AG10803 (cell line): ENCODE data around the gene KIF18A.
"Not testable (repeated sequence)": the region's sequence is repeated elsewhere in the genome, so short reads cannot be mapped to it uniquely, and the experiment has no call there.

Source experiments
- DNase-seq: peaks from one replicate; pipeline ENCODE4 v3.0.0; 2010; ENCODE audit warnings: low read depth
- H3K4me3 ChIP-seq: 2 replicates; pipeline ENCODE4 v1.5.1; 2011; ENCODE audit warnings: mild to moderate bottlenecking, low read length, control low read depth
- TF ChIP-seq, protein P1 (sequence below): conservative IDR thresholded peaks from 2 replicates; pipeline ENCODE4 v1.5.1; 2011; ENCODE audit warnings: mild to moderate bottlenecking, low read length, control low read depth, inconsistent platforms

The KIF18A gene

DNA sequence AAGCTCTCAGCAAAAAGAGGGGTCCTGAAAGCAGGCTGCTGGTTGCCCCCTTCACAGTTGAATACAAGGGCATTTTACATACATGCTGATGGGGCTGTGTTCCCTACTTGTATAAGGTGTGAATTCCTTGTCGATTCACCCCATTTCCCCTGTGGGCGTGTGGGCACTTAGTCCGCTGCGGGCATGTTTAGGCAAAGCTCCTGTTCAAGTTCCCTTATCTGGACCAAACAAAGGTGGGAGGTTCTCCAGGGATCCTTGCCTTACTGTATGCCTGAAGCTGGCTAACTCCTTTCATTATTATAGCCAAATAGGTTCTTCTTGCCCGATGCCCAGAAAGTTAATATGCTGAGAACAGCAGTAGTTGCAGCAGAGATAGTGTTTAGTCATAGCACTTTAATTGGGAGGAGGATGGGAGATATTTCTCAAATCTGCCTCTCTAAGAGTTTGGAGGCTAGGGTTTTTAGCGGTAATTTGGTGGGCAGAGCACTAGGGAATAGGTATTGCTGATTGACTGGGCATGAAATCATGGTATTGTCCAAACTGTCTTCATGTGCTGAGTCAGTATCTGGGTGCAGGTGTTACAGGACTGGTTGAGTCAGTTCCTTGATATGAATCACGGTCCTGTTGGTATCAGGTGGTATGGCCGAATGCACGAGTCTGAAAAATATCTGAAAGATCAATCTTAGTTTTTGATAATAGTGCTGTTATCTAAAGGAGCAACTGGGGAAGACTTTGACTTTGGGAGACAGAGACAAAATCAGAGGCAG lies 32.9 kb upstream of the KIF18A start:
- no peak overlapping the region for H3K4me3 ChIP-seq
- DNase-seq, result no peak
- TF ChIP-seq, protein P1, sequence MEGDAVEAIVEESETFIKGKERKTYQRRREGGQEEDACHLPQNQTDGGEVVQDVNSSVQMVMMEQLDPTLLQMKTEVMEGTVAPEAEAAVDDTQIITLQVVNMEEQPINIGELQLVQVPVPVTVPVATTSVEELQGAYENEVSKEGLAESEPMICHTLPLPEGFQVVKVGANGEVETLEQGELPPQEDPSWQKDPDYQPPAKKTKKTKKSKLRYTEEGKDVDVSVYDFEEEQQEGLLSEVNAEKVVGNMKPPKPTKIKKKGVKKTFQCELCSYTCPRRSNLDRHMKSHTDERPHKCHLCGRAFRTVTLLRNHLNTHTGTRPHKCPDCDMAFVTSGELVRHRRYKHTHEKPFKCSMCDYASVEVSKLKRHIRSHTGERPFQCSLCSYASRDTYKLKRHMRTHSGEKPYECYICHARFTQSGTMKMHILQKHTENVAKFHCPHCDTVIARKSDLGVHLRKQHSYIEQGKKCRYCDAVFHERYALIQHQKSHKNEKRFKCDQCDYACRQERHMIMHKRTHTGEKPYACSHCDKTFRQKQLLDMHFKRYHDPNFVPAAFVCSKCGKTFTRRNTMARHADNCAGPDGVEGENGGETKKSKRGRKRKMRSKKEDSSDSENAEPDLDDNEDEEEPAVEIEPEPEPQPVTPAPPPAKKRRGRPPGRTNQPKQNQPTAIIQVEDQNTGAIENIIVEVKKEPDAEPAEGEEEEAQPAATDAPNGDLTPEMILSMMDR, result no peak

DNA sequence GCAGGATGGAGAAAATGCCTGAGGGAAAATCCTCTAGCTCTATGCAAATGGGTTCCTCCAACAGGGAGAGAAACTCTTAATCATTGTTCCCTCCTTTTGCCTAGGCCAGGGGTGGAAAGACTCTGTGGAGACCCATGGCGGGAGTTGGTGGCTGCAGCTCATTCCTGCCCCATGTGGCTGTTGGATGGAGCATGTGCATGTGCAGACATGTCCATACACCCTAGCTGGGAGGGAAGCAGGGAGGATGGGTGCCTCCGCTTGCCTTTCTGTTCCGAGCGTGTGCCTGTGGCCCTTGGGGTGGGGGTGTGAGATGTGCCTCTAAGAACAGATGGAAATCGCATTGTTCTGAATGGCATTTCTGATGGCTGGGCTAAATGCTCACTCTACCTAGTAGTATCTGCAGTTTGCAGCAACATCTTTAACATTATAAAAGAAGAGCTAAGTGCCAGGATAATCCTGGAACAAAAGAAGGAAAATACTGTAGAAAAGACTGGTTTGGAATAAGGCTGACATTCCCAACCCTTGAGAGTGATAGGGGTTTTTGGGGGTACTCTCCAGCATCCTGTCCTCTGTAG lies 32.0 kb upstream of the KIF18A start:
- TF ChIP-seq, protein P1, result no peak
- H3K4me3 ChIP-seq, result no peak overlapping the region
- DNase-seq, result no peak

GRCh38 chr11:28137832-28138231 lies 29.9 kb upstream of the KIF18A start:
- TF ChIP-seq, protein P1, result no peak
- no peak for DNase-seq
- no peak overlapping the region for H3K4me3 ChIP-seq

GRCh38 chr11:28137366-28137765 lies 29.4 kb upstream of the KIF18A start:
- TF ChIP-seq, protein P1, result no peak

GRCh38 chr11:28136157-28136556 lies 28.2 kb upstream of the KIF18A start:
- DNase-seq, H3K4me3 ChIP-seq: not testable (repeated sequence)

More at GRCh38 chr11:28137366-28137765, 29.4 kb upstream of the KIF18A start:
- H3K4me3 ChIP-seq, result no peak overlapping the region
- no peak for DNase-seq

DNA sequence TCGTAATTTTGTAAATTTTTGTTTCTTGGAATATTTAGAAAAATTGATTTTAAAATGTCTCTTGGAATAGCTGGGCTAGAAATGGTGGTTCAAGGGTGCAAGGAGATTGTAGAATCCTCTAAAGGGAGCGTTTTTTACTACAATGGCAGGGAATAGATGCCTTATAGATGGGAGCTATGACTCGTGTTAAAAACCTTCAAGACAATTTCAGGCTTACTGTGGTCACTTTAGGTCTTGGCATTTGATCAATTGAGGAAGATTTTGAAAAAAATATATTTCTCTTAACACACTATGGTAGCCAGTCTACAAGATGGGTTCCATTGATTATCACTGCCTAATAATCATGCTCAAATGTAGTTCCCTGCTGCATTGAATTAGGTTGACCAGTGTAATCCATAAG lies 25.2 kb upstream of the KIF18A start:
- DNase-seq, result peak; percentile 5
- H3K4me3 ChIP-seq, result no peak overlapping the region
- TF ChIP-seq, protein P1, result no peak

DNA sequence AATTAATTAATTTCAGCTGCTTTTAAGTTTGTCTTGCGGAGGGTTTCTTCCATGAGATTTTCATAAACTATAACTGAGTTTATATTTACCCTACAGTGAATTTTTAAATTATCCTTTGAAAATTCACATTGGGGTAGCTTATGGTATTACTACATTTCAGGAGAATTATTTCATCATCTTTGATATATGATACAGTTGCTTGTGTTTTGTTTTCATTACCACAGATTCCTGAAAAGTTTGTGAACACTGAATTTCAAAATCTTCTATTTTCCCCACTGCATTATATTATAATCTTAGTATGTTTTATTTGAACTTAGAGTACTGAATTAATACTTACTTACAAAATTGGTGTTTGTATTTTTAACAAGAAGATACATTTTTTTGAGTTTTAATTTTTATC lies 24.6 kb upstream of the KIF18A start:
- peak; percentile 23 for DNase-seq

More for the DNA sequence above, 24.6 kb upstream of the KIF18A start:
- TF ChIP-seq, protein P1, result no peak
- H3K4me3 ChIP-seq, result no peak overlapping the region
